GM12874 (cell line): Measurements from ENCODE around the gene B4GALT1.

Source experiments
- TF ChIP-seq, protein P1 (sequence below): IDR thresholded peaks from 2 replicates; pipeline ENCODE4 v1.5.1; 2011; ENCODE audit warnings: low read depth, mild to moderate bottlenecking, control low read depth, low read length, moderate library complexity; ENCODE audit not compliant: insufficient read depth

The B4GALT1 gene

DNA sequence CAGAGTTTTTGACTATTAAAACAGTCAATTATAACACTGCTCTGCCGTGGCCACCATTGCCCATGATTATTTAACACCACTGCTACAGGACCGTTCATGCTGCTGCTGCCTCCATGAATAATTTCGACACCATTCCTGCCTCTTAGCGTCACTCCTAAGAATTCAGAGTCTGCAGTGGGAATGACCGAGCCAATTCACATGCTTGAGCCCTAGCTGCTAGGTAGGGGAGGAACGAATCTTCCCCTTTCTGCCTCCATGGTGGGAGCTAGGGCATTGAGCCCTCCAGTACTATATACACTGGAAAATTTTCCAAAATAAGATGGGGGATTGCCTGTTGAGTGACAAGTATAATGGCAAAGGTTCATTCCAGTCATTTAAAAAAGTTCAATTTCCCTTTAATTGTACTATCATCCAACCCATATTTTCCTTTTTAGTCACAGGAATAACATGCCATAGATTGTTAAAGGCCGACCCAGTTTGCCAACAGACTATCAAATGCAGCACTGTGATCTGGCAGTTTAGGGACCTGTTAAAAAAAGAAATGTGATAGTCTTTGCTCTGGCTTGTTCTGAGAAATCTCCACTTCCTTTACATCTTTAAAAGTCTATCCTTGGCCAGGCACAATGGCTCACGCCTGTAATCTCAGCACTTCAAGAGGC is 13.5 kb upstream of the B4GALT1 start:
- TF ChIP-seq, protein P1, sequence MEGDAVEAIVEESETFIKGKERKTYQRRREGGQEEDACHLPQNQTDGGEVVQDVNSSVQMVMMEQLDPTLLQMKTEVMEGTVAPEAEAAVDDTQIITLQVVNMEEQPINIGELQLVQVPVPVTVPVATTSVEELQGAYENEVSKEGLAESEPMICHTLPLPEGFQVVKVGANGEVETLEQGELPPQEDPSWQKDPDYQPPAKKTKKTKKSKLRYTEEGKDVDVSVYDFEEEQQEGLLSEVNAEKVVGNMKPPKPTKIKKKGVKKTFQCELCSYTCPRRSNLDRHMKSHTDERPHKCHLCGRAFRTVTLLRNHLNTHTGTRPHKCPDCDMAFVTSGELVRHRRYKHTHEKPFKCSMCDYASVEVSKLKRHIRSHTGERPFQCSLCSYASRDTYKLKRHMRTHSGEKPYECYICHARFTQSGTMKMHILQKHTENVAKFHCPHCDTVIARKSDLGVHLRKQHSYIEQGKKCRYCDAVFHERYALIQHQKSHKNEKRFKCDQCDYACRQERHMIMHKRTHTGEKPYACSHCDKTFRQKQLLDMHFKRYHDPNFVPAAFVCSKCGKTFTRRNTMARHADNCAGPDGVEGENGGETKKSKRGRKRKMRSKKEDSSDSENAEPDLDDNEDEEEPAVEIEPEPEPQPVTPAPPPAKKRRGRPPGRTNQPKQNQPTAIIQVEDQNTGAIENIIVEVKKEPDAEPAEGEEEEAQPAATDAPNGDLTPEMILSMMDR: no peak

DNA sequence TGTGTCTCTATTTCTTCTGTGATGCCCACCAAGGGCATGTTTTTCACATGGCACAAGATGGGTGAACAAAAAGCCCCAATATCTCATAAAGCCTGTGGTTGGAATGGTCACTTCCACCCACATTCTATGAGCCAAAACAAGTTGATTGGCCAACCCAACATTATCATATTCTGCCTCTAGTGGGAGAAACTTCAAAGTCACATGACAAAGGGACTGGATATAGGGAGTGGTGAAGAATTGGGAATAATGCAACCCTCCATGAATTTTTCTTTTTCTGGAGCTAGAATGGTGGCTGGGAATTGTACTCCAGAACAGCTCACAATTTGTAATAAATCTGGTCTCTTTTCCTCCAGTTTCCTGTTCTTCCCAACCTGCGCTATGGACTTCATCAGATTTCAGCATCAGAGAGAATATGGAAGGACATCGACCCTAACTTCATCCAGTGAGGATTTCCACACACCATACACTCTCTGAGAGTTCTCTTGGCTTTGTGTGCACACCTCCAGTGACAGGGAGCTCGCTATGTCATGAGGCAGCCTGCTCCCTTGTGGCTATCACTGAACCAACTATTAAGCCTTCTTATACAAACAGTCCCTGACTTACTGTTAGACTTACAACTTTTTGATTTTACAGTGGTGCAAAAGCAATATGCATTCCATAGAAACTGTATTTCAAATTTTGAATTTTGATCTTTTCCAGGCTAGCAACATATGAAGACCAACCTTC is 12.0 kb upstream of the B4GALT1 start:
- TF ChIP-seq, protein P1: no peak

DNA sequence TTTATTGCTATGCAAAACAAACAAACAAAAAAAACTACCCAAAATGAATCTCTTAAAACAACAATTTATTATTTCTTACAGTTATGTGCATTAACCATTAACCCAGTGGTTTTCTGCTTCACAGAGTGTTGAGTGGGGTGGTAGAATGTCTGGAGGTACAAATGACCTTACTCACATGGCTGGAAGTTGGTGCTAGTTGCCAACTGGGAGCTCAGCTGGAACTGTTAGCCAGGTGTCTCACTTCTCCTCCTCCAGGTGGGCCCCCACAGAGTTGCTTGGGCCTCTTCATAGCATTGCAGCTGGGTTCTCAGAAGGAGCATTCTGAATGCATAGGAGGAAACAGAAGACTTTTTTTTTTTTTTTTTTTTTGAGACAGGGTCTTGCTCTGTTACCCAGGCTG is 10.5 kb upstream of the B4GALT1 start:
- TF ChIP-seq, protein P1: no peak

DNA sequence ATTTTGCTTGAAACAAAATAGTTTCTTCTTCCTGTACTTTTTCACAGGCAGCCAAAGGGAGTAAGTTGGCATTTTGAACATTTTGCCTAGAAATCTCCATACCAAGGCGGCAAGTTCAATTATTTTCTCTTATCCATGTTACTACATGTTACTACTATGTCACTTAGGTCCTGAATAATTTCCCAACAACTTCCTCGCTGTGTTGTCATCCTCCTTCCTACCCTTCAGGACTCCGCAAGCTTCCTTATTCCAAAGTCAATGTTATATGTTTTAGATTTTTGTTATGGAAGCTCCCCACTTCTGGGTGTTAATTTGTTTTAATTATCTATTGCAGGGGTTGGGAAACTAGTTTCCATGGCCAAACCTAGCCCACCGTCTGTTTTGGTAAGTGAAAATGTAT is 9.9 kb upstream of the B4GALT1 start:
- TF ChIP-seq, protein P1: no peak

DNA sequence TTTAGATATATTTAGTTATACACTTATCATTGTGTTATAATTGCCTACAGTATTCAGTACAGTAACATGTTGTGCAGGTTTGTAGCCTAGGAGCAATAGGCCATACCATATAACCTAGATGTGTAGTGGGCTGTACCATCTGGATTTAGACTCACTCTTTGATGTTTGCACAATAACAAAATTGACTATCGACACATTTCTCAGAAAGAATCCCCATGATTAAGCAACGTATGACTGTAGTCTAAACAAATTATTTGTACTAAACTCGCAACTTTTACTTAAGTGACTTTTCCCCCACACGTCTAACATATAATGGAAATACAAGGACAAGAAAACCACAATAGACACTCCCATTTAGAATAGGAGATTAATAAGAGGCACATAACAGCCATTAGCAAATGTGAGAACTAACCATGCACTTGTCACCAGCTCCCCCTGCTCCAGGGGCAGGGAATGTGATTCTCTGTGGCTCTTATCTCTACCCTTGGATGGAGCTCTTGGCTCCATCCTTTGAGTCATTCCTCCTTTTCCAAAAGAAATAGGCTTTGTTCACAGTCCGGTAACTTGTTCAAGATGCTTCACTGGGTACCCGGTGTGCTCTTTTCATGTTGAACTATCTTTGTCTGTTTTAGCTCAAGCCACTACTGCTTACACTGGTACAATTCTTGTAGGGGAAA is 8.7 kb upstream of the B4GALT1 start:
- TF ChIP-seq, protein P1: no peak

DNA sequence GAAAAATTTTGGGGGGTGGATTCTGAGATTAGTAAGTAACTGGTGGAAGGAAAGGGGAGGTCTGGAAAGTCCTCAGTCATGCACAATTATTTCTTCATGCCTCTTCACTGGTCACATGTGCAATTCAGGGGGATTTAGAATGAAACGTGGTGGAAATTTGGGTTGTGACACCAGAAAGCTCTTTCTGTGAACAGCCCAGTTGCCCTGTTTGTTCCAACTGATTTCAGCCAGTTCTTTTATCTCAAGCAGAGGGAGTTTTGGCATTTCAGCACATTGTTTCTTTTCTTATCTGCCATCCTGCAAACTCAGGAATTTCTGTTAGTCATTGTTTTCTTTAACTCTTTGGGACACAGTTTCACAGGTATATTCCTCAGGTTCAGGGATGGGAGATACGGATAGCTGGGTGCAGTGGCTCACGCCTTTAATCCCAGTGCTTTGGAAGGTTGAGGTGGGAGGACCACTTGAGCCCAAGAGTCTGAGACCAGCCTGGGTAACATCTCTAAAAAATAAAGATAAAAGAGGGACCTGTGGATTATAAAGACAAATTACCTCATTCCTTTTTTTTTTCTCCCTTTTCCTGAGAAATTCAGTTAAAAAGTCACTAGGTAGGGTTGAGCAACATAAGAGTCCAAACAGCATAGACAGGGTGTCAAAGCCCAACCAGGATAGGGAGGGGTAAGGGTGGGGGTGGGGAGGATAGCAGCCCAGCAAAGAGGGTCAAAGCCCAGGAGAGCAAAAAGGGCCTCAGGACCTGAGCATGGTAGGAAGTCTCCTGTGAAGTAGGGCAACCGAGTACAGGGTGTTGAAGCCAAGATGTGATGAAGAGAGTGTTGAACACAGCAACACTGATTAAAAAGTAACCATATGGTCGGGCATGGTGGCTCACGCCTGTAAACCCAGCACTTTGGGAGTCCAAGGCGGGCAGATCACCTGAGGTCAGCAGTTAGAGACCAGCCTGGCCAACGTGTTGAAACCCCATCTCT is 5.4 kb upstream of the B4GALT1 start:
- TF ChIP-seq, protein P1: no peak
